ENCODE results near the gene MEGF8. TPM values are rescaled to one million over a fixed set of nuclear protein-coding genes. Genes with fewer than 3 reads are reported as not detected.

The MEGF8 gene
- total RNA-seq, 1 donor from 2014 or later, result 27.9 TPM

GRCh38 chr19:42386974-42387707 is 61.7 kb downstream of the MEGF8 start:
- DNase-seq, result peak; percentile 48

- DNase-seq, result no peak
Measured at GRCh38 chr19:42388851-42389489, 63.5 kb downstream of the MEGF8 start.

GRCh38 chr19:42389899-42390298 is 64.5 kb downstream of the MEGF8 start, which contains the start of gene CNFN:
TSS of gene CNFN (minus strand) at chr19:42390297. CDS start at chr19:42389037, 1,260 bp downstream.
- no peak for DNase-seq

- DNase-seq, result no peak
Measured at GRCh38 chr19:42392165-42392564, 66.7 kb downstream of the MEGF8 start.

- no peak for DNase-seq
Measured at GRCh38 chr19:42394751-42395150, 69.3 kb downstream of the MEGF8 start.

- peak; percentile 99 for DNase-seq
Measured at GRCh38 chr19:42396381-42397262, 71.2 kb downstream of the MEGF8 start.

GRCh38 chr19:42397263-42398166 is 72.1 kb downstream of the MEGF8 start:
- no peak for DNase-seq

- no peak for DNase-seq
Measured at GRCh38 chr19:42400404-42400803, 75.0 kb downstream of the MEGF8 start.

GRCh38 chr19:42401365-42402303 is 76.2 kb downstream of the MEGF8 start:
- DNase-seq, result peak; percentile 93

- DNase-seq, result no peak
Measured at GRCh38 chr19:42402376-42403116, 77.1 kb downstream of the MEGF8 start.

- DNase-seq, result no peak
Measured at GRCh38 chr19:42403586-42403985, 78.2 kb downstream of the MEGF8 start.

GRCh38 chr19:42406111-42406510 is 80.7 kb downstream of the MEGF8 start:
- DNase-seq, result no peak

- DNase-seq, result no peak
Measured at GRCh38 chr19:42407085-42407815, 81.8 kb downstream of the MEGF8 start.

- no peak for DNase-seq
Measured at GRCh38 chr19:42407816-42408175, 82.4 kb downstream of the MEGF8 start.

- no peak for DNase-seq
Measured at GRCh38 chr19:42409477-42409876, 84.0 kb downstream of the MEGF8 start.

GRCh38 chr19:42410371-42410770 is 84.9 kb downstream of the MEGF8 start:
- no peak for DNase-seq

- no peak for DNase-seq
Measured at GRCh38 chr19:42411581-42412178, 86.2 kb downstream of the MEGF8 start.

- DNase-seq, result peak; percentile 53
Measured at GRCh38 chr19:42412227-42412626, 86.8 kb downstream of the MEGF8 start.

- DNase-seq, result peak; percentile 56
Measured at GRCh38 chr19:42412661-42413076, 87.2 kb downstream of the MEGF8 start.

Measured in tongue (tissue), 2 donors.